HG03064 (cell line): ENCODE measurements around the gene AHI1.
"Not testable (repeated sequence)": the region's sequence is repeated elsewhere in the genome, so short reads cannot be mapped to it uniquely, and the experiment has no call there.

Experiments used
- ATAC-seq: cut with Tn5 transposase; IDR thresholded peaks from one replicate; pipeline ENCODE4 v1.9.1; 2021; ENCODE audit warnings: low read depth; ENCODE audit not compliant: unreplicated experiment

The AHI1 gene

GRCh38 chr6:135270676-135271536 lies 226.6 kb downstream of the AHI1 start:
- ATAC-seq, result no peak

- ATAC-seq, result no peak
Measured at GRCh38 chr6:135269481-135269891, 228.1 kb downstream of the AHI1 start.

GRCh38 chr6:135268740-135269139 lies 228.8 kb downstream of the AHI1 start:
- no peak for ATAC-seq

GRCh38 chr6:135268263-135268662 lies 229.3 kb downstream of the AHI1 start:
- no peak for ATAC-seq

- no peak for ATAC-seq
Measured at GRCh38 chr6:135267085-135267484, 230.5 kb downstream of the AHI1 start.

- no peak for ATAC-seq
Measured at GRCh38 chr6:135266675-135267074, 230.9 kb downstream of the AHI1 start.

GRCh38 chr6:135265278-135265677 lies 232.3 kb downstream of the AHI1 start:
- ATAC-seq, result no peak

- no peak for ATAC-seq
Measured at GRCh38 chr6:135261872-135262725, 235.4 kb downstream of the AHI1 start.

GRCh38 chr6:135260612-135261011 lies 236.9 kb downstream of the AHI1 start:
- no peak for ATAC-seq

- ATAC-seq, result no peak
Measured at GRCh38 chr6:135258970-135259369, 238.6 kb downstream of the AHI1 start.

GRCh38 chr6:135257631-135258405 lies 239.7 kb downstream of the AHI1 start:
- ATAC-seq, result no peak

GRCh38 chr6:135256866-135257265 lies 240.7 kb downstream of the AHI1 start:
- no peak for ATAC-seq

GRCh38 chr6:135254471-135254870 lies 243.1 kb downstream of the AHI1 start:
- no peak for ATAC-seq

GRCh38 chr6:135251498-135252441 lies 245.8 kb downstream of the AHI1 start:
- no peak for ATAC-seq

- ATAC-seq, result no peak
Measured at GRCh38 chr6:135250751-135251497, 246.6 kb downstream of the AHI1 start.

- ATAC-seq, result no peak
Measured at GRCh38 chr6:135250234-135250633, 247.3 kb downstream of the AHI1 start.

- ATAC-seq, result not testable (repeated sequence)
Measured at GRCh38 chr6:135246412-135247012, 251.0 kb downstream of the AHI1 start.

GRCh38 chr6:135244805-135245204 lies 252.7 kb downstream of the AHI1 start:
- ATAC-seq, result no peak
